HG03354 (cell line): Measurements from ENCODE around the gene B3GNT7.
"Not testable (repeated sequence)": the region's sequence is repeated elsewhere in the genome, so short reads cannot be mapped to it uniquely, and the experiment has no call there.

Experiments
- ATAC-seq: cut with Tn5 transposase; IDR thresholded peaks from one replicate; pipeline ENCODE4 v1.9.1; 2021; ENCODE audit warnings: mild to moderate bottlenecking; ENCODE audit not compliant: unreplicated experiment, poor library complexity, severe bottlenecking

B3GNT7 gene

GRCh38 chr2:231418820-231419640 lies 23.5 kb downstream of the B3GNT7 start:
- no peak for ATAC-seq

- ATAC-seq: no peak
Measured at GRCh38 chr2:231421051-231421580, 25.6 kb downstream of the B3GNT7 start.

- no peak for ATAC-seq
Measured at GRCh38 chr2:231422056-231422455, 26.5 kb downstream of the B3GNT7 start.

GRCh38 chr2:231423176-231423575 lies 27.7 kb downstream of the B3GNT7 start:
- ATAC-seq: no peak

GRCh38 chr2:231425291-231425810 lies 29.8 kb downstream of the B3GNT7 start:
- ATAC-seq: no peak

- ATAC-seq: no peak
Measured at GRCh38 chr2:231425811-231426703, 30.5 kb downstream of the B3GNT7 start.

- ATAC-seq: no peak
Measured at GRCh38 chr2:231427116-231427515, 31.6 kb downstream of the B3GNT7 start.

- no peak for ATAC-seq
Measured at GRCh38 chr2:231429152-231429551, 33.6 kb downstream of the B3GNT7 start.

GRCh38 chr2:231429901-231430300 lies 34.4 kb downstream of the B3GNT7 start:
- ATAC-seq: no peak

GRCh38 chr2:231430437-231430836 lies 34.9 kb downstream of the B3GNT7 start:
- ATAC-seq: not testable (repeated sequence)

- ATAC-seq: no peak
Measured at GRCh38 chr2:231431606-231432005, 36.1 kb downstream of the B3GNT7 start.

- ATAC-seq: no peak
Measured at GRCh38 chr2:231433990-231434389, 38.5 kb downstream of the B3GNT7 start.

- ATAC-seq: no peak
Measured at GRCh38 chr2:231436957-231437356, 41.4 kb downstream of the B3GNT7 start.

- ATAC-seq: no peak
Measured at GRCh38 chr2:231449503-231450054, 54.1 kb downstream of the B3GNT7 start.

- no peak for ATAC-seq
Measured at GRCh38 chr2:231450548-231450989, 55.1 kb downstream of the B3GNT7 start.
